HUES48 (cell line): ENCODE data around the gene RXRA.
A peak's percentile ranks its signal among the peaks of the same experiment; 100 is the strongest.

Source experiments
- H3K27ac ChIP-seq: one replicate; pipeline ENCODE4 v1.7.0; 2013; ENCODE audit warnings: low read depth, low read length, inconsistent platforms
- H3K27me3 ChIP-seq: 2 replicates; pipeline ENCODE4 v1.6.1; 2013; ENCODE audit warnings: mild to moderate bottlenecking, low read length; ENCODE audit not compliant: control insufficient read depth, insufficient read depth
- H3K36me3 ChIP-seq: 2 replicates; pipeline ENCODE4 v1.6.1; 2013; ENCODE audit warnings: low read length; ENCODE audit not compliant: control insufficient read depth, insufficient read depth
- H3K4me1 ChIP-seq: 2 replicates; pipeline ENCODE4 v1.6.1; 2013; ENCODE audit warnings: mild to moderate bottlenecking, low read length; ENCODE audit not compliant: control insufficient read depth, insufficient read depth
- H3K4me3 ChIP-seq: 2 replicates; pipeline ENCODE4 v1.5.1; 2013; ENCODE audit warnings: mild to moderate bottlenecking, low read depth, low read length
- H3K9ac ChIP-seq: 2 replicates; pipeline ENCODE4 v1.6.1; 2013; ENCODE audit warnings: mild to moderate bottlenecking, low read depth, low read length, moderate library complexity
- H3K9me3 ChIP-seq: 2 replicates; pipeline ENCODE4 v1.6.1; 2013; ENCODE audit warnings: low read length; ENCODE audit not compliant: control insufficient read depth, insufficient read depth

The RXRA gene

DNA sequence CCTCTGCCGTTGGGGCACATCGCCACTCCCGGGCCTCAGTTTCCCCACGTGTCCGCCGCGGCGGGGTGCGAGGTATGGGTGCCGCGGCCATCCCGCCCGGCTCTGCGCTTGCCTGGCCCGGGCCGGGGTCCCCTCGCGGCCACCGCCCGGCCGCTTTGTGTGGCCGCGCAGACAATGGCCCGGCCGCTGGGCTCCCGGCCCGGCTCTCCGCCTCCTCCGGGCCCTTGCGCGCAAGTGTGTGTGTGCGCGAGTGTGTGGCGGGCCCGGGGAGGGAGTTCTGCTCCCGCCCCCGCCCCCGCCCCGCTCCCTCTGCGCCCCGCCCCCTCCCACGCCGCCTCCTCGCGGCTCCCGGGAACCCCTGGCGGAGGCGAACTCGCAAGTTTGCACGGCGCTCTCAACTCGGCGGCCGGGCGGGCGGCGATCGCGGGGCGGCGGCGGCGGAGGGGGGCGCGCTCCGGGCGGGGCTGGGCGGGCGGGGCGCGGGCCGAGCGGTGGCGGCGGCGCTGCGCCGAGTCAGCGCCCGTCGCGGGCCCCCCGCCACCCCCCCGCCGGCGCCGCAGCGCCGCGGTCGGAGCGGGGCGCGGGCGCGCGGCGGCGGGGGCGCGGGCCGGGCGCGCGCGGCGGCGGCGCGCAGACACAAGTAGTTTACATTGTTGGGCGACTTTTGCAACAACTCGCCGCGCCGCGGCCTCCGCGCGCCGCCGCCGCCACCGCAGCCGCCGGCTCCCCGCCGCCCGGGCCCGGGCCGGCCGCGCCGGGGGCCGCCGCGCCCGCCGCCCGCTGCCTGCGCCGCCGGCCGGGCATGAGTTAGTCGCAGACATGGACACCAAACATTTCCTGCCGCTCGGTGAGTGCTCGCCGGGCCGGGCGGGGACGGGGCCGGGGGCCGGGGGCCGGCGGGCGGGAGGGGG, at the start of gene RXRA:
TSS of gene RXRA (plus strand) at position 643 of the 911 bp plus-strand sequence. CDS start at position 820, 177 bp downstream.
- Histone ChIP-seq H3K36me3 (no peaks in the 10 kb centered on the region), H3K4me3 (peak within 1 kb of the TSS; percentile 74), H3K9ac (peak within 1 kb of the TSS; percentile 61; the same call in 1 of the 2 replicates), H3K27me3 (no peaks in the 10 kb centered on the region), H3K4me1 (peaks cover 20% of the 10 kb centered on the region), H3K9me3 (no peaks in the 10 kb centered on the region), H3K27ac (peak within 1 kb of the TSS; percentile 42)

DNA sequence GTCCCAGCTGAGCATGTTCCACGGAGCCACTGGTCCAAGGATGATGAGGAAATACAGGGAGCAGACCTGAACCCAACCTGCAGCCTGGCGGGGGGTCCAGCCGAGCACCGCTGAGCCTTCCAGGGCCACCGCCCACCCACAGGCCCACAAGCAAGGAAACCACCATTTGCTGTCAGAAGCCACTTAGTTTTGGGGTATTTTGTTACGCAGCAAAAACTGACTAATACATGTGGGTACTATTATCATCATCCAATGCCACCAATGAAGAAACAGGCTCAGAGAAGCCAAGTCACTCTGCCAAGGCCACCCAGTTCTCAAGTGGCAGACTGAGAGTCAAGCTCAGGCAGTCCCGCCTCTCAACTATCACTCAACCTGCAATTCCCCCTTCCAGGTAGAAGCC, 48.0 kb upstream of the RXRA start:
- H3K27me3 ChIP-seq = no peaks in the 10 kb centered on the region

DNA sequence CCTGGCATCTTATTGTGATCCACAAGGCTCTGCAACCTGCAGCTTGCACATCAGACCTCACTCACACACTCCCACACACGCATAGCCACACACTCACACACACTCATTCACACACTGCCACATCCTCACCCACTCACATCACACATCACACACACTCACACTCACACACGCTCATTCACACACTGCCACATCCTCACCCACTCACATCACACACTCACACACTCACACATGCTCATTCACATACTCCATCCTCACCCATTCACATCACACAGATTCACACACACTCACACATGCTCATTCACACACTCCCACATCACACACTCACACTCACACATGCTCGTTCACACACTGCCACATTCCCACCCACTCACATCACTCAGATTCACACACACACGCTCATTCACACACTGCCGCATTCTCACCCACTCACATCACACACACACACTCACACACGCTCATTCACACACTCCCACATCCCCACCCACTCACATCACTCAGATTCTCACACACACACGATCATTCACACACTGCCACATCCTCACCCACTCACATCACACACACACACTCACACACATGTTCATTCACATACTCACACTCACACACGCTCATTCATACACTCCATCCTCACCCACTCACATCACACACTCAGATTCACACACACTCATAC, 47.1 kb upstream of the RXRA start:
- no peaks in the 10 kb centered on the region for H3K36me3 ChIP-seq
- H3K27me3 ChIP-seq = no peaks in the 10 kb centered on the region
- no peaks in the 10 kb centered on the region for H3K4me1 ChIP-seq
- H3K9me3 ChIP-seq = no peaks in the 10 kb centered on the region
- no peak overlapping the region for H3K4me3 ChIP-seq
- H3K9ac ChIP-seq = no peak overlapping the region
- H3K27ac ChIP-seq = no peak overlapping the region

More for the DNA sequence above, 48.0 kb upstream of the RXRA start:
- H3K4me1 ChIP-seq = no peaks in the 10 kb centered on the region
- H3K27ac ChIP-seq = no peak overlapping the region
- H3K9me3 ChIP-seq = no peaks in the 10 kb centered on the region
- no peak overlapping the region for H3K9ac ChIP-seq
- no peak overlapping the region for H3K4me3 ChIP-seq
- no peaks in the 10 kb centered on the region for H3K36me3 ChIP-seq

DNA sequence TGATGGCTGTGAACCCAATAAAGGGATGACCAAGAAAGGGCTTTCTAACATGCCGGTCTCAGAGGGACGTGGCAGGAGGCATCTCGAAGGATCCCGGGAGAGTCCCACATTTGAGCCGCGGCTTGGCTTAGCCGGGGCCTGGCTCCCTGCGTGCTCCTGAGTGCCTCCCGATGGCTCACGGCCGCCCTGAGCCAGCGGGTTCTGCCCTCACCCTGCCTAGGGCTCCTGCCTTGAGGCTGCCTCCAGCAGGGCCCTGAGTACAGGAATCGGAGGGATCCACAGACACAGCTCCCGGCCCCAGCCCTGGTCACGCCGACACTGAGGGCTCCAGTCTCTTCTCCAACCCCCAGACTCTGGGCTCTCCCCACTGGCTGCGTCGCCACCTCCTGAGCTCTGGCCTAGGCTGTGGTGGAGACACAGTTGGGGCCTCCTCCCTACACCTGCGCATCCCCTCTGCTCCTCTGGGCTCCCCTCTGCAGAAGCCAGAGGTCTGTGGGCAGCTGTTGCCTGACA, 44.1 kb upstream of the RXRA start:
- Histone ChIP-seq H3K27me3 (no peaks in the 10 kb centered on the region), H3K4me1 (no peaks in the 10 kb centered on the region)

DNA sequence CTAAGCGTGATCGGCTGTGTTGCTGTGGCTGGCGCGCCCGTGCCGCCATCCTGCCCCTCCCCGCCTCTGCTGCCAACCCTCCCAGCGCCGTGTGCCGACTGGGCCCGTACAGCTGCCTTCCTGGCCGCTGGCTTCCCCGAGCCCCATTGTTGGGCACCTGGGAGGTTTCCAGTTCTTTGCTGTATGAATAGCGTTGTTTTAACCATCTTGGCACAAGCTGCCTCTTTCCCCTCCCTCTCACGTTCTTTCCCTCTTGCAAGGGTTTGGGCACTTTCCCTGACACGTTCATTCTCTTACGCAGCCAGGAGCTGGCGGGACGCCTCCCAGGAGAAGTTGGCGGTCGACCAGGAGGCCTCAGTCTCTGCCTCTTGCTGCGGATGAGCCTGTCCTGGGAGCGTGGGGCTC, 43.1 kb upstream of the RXRA start:
- H3K27me3 ChIP-seq = no peaks in the 10 kb centered on the region
- no peaks in the 10 kb centered on the region for H3K36me3 ChIP-seq
- H3K9ac ChIP-seq = no peak overlapping the region
- H3K4me1 ChIP-seq = no peaks in the 10 kb centered on the region
- H3K9me3 ChIP-seq = no peaks in the 10 kb centered on the region
- no peak overlapping the region for H3K4me3 ChIP-seq
- H3K27ac ChIP-seq = no peak overlapping the region

More for the DNA sequence above, 44.1 kb upstream of the RXRA start:
- Histone ChIP-seq H3K9ac (no peak overlapping the region), H3K9me3 (no peaks in the 10 kb centered on the region), H3K27ac (no peak overlapping the region), H3K4me3 (no peak overlapping the region), H3K36me3 (no peaks in the 10 kb centered on the region)

DNA sequence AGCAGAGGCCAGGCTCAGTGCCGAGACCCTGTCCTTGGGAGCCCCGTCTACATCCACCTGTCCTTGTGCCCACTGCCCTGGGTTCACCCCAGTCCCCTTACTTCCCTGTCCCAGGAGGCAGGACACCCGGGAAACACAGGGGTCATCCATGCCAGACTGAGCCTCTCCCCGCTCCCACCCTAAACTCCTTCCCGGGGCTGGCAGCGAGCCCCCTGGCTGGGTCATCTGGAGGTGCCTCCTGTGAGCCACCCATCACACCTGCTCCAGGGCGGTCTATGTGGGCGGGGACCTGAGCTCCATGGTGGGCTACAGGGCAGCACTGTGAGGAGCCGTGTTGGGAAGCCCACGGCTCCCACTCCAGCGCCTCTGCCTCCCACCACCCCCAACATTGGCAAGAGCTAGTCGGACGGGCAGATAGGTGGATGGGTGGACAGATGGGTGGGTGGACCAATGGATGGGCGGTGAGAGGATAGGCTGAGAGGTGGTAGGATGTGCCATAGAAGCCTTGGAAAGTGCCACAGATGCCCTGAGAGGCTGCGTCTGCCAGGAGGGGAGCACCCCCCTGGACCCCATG, 42.5 kb upstream of the RXRA start:
- no peaks in the 10 kb centered on the region for H3K36me3 ChIP-seq
- H3K27me3 ChIP-seq = no peaks in the 10 kb centered on the region
- no peak overlapping the region for H3K27ac ChIP-seq
- H3K9ac ChIP-seq = no peak overlapping the region
- no peak overlapping the region for H3K4me3 ChIP-seq
- H3K9me3 ChIP-seq = no peaks in the 10 kb centered on the region
- no peaks in the 10 kb centered on the region for H3K4me1 ChIP-seq

DNA sequence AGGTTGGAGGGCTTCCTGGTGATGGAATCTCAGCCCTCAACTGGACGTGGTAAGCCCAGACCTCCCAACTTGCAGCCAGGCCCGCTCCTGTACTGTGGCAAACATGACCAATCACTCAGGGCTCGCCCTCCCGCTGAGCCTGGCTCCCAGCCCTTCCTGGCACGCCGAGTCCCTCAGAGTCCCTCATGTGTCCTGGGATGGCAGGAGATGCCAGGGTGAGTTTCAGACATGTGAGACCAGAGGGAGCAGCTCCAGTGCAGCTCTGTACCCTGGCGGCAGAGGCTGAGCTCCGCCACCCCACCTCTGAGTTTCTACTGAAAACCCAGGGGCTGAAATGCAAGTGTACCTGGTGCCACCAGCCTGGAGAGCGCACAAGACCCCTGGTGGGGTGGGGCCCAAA, 42.0 kb upstream of the RXRA start:
- Histone ChIP-seq H3K4me1 (no peaks in the 10 kb centered on the region), H3K36me3 (no peaks in the 10 kb centered on the region), H3K9me3 (no peaks in the 10 kb centered on the region), H3K4me3 (no peak overlapping the region), H3K27me3 (no peaks in the 10 kb centered on the region), H3K9ac (no peak overlapping the region), H3K27ac (no peak overlapping the region)

DNA sequence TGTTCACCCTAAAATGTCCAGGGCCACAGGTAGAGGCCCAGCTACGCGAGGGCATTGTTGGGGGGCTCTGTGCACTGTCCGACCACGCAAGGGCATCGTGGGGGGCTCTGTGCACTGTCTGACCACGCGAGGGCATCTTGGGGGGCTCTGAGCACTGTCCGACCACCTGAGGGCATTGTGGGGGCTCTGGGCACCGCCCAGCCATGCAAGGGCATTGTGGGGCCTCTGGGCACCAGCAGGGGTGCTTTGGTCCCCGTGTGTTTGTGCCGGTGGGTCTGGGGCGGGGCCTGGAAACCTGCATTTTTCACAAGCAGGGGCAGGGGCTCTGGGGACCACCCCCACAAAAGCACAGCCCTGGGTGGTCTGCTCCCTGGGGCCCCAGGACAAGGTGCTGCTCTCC, 41.5 kb upstream of the RXRA start:
- Histone ChIP-seq H3K36me3 (no peaks in the 10 kb centered on the region), H3K27me3 (no peaks in the 10 kb centered on the region), H3K9me3 (no peaks in the 10 kb centered on the region), H3K4me1 (no peaks in the 10 kb centered on the region), H3K27ac (no peak overlapping the region), H3K9ac (no peak overlapping the region), H3K4me3 (no peak overlapping the region)

DNA sequence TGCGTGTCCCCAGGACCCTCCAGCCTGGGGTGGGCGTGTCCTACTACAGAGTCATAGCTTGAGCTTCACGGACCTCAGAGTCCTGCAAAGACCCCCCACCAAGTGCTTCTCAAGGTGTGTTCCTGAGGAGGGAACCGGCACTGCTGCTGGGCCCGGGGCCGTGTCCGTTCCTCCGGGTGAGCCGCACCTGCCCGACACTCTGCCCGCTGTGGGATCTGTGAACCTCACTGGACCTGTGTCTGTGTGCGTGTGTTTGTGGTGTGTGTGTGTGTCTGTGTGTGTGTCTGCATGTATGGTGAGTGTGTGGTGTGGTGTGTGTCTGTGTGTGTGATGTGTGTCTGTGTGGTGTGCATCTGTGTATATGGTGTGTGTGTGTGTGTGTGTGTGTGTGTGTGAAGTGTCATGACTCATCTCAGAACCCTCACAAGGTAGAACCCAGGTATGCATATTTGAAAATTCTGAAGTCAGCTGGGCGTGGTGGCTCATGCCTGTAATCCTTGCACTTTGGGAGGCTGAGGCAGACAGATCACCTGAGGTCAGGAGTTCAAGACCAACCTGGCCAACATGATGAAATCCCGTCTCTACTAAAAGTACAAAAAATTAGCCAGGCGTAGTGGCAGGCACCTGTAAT, 40.9 kb upstream of the RXRA start:
- no peaks in the 10 kb centered on the region for H3K27me3 ChIP-seq
- no peaks in the 10 kb centered on the region for H3K9me3 ChIP-seq
- no peak overlapping the region for H3K4me3 ChIP-seq
- no peaks in the 10 kb centered on the region for H3K36me3 ChIP-seq
- H3K9ac ChIP-seq = no peak overlapping the region
- no peak overlapping the region for H3K27ac ChIP-seq
- no peaks in the 10 kb centered on the region for H3K4me1 ChIP-seq

DNA sequence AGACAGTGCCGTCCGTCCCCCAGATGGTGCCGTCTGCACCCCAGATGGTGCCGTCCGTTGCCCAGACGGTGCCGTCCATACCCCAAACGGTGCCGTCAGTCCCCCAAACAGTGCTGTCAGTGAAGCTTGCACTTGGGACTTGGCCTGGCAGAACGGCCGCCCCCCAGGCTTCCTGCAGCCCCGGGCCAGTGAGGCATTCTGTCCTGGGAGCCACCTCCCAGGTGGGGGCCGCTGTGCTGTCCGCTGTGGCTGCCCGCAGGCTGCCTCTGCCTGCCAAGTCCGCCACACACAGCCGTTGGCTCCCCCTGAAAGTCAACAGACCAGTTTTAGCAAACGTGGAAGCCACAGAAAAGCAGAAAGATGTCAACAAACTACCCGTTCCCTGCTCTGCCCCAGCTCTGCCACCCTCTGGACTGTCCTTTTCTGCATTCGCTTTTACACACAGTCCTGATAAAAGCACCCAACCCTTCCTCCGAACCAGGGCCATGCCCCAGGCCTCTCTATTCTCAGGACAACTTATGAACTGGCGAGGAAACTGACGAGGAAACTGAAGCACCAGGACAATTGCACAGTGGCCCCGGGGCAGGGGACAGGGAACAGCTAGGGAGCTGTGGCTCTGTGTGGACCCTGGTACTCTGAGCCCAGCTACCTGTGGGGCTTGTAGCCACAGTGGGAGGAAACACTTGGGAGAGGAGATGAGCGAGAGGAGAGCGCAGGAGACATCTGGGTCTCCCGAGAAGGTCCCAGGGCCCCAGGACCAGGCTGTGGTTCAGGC, 39.6 kb upstream of the RXRA start:
- Histone ChIP-seq H3K9me3 (no peaks in the 10 kb centered on the region), H3K4me3 (no peak overlapping the region), H3K27me3 (no peaks in the 10 kb centered on the region), H3K27ac (no peak overlapping the region), H3K9ac (no peak overlapping the region), H3K4me1 (no peaks in the 10 kb centered on the region), H3K36me3 (no peaks in the 10 kb centered on the region)
